ENCODE measurements around the gene AGPAT1. TPM values are rescaled to one million over a fixed set of nuclear protein-coding genes. Genes with fewer than 3 reads are reported as not detected.

AGPAT1 gene
- total and polyA plus RNA-seq, 2 of the 13 experiments (the other 11 are each of a cell fraction or from before 2014, with no cell fraction given), result 51.3 to 139 TPM

DNA sequence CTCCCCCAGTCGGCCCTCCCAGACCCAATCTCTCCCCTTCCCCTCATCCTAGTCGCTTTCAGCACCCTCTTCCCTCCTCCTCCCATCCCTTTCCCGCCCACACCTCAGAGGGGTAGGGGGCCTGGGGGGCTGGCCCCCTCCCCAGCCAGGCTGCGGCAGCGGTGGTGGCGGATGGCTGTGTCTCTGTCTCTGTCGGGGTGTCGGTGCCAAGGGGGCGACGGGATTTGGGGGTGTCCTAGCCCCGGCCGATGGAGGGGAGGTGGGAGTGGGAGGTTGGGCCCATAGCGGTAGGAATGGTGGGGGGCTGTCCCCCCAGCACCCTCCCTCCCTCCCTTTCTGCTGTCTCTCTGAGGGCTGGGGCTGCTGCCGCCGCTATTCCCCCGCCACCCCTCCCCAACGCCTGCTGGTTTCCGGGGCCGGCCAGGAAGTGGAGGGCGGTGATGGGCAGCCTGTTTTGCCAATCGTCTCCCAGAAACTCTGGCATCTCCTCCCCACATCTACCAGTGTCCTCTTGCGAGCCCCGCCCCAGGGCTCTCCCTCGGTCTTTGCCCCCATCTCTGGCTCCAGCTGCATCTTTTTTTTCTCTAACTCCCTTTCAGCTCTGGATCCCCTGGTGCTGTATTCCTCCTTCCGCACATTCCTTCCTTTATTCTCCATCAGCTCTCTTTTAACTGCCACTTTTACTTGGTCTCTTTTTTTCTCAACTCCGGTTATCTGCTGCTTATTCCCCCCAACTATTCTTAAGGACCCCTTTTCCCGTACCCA is at the start of gene AGPAT1 (continued):
- TF ChIP-seq PBX3 (CRISPR knock-in tag; IDR thresholded peaks at IDR 0.05; ENCODE audit: borderline replicate concordance) (peak; percentile 72; the same call in 1 of the 2 replicates), TAF1 (CRISPR knock-in tag; IDR thresholded peaks at IDR 0.05) (peak; percentile 66; the same call in 1 of the 2 replicates), CHD2 (IDR thresholded peaks at IDR 0.05; ENCODE audit: low read depth, low read length) (no peak), ZNF790 (CRISPR knock-in tag; IDR thresholded peaks at IDR 0.05; ENCODE audit: borderline replicate concordance) (no peak), TP53 (CRISPR knock-in tag; conservative IDR thresholded peaks at IDR 0.05) (no peak), NBN (conservative IDR thresholded peaks at IDR 0.05) (no peak), MTA3 (CRISPR knock-in tag; IDR thresholded peaks at IDR 0.05) (no peak), ZNF777 (CRISPR knock-in tag; IDR thresholded peaks at IDR 0.05) (no peak; the same call in 1 of the 2 replicates), NAIF1 (CRISPR knock-in tag; IDR thresholded peaks at IDR 0.05; ENCODE audit: borderline replicate concordance) (no peak), POLR2A (IDR thresholded peaks at IDR 0.05; ENCODE audit: insufficient read depth in 1 of 2, low read depth in 2 of 2, low read length in 2 of 2) (peak; percentile 52 to 88; a peak in 3 of 4 replicates), MTF2 (CRISPR knock-in tag; IDR thresholded peaks at IDR 0.05; ENCODE audit: borderline replicate concordance) (no peak), MTF1 (CRISPR knock-in tag; IDR thresholded peaks at IDR 0.05) (no peak), ZNF512 (CRISPR knock-in tag; IDR thresholded peaks at IDR 0.05) (no peak), PITX1 (CRISPR knock-in tag; IDR thresholded peaks at IDR 0.05) (no peak), BCL6 (CRISPR knock-in tag; IDR thresholded peaks at IDR 0.05) (no peak)
- TF ChIP-seq, protein P1, sequence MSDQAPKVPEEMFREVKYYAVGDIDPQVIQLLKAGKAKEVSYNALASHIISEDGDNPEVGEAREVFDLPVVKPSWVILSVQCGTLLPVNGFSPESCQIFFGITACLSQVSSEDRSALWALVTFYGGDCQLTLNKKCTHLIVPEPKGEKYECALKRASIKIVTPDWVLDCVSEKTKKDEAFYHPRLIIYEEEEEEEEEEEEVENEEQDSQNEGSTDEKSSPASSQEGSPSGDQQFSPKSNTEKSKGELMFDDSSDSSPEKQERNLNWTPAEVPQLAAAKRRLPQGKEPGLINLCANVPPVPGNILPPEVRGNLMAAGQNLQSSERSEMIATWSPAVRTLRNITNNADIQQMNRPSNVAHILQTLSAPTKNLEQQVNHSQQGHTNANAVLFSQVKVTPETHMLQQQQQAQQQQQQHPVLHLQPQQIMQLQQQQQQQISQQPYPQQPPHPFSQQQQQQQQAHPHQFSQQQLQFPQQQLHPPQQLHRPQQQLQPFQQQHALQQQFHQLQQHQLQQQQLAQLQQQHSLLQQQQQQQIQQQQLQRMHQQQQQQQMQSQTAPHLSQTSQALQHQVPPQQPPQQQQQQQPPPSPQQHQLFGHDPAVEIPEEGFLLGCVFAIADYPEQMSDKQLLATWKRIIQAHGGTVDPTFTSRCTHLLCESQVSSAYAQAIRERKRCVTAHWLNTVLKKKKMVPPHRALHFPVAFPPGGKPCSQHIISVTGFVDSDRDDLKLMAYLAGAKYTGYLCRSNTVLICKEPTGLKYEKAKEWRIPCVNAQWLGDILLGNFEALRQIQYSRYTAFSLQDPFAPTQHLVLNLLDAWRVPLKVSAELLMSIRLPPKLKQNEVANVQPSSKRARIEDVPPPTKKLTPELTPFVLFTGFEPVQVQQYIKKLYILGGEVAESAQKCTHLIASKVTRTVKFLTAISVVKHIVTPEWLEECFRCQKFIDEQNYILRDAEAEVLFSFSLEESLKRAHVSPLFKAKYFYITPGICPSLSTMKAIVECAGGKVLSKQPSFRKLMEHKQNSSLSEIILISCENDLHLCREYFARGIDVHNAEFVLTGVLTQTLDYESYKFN (CRISPR knock-in tag; conservative IDR thresholded peaks at IDR 0.05), result peak; percentile 73
- TF ChIP-seq, protein P2, sequence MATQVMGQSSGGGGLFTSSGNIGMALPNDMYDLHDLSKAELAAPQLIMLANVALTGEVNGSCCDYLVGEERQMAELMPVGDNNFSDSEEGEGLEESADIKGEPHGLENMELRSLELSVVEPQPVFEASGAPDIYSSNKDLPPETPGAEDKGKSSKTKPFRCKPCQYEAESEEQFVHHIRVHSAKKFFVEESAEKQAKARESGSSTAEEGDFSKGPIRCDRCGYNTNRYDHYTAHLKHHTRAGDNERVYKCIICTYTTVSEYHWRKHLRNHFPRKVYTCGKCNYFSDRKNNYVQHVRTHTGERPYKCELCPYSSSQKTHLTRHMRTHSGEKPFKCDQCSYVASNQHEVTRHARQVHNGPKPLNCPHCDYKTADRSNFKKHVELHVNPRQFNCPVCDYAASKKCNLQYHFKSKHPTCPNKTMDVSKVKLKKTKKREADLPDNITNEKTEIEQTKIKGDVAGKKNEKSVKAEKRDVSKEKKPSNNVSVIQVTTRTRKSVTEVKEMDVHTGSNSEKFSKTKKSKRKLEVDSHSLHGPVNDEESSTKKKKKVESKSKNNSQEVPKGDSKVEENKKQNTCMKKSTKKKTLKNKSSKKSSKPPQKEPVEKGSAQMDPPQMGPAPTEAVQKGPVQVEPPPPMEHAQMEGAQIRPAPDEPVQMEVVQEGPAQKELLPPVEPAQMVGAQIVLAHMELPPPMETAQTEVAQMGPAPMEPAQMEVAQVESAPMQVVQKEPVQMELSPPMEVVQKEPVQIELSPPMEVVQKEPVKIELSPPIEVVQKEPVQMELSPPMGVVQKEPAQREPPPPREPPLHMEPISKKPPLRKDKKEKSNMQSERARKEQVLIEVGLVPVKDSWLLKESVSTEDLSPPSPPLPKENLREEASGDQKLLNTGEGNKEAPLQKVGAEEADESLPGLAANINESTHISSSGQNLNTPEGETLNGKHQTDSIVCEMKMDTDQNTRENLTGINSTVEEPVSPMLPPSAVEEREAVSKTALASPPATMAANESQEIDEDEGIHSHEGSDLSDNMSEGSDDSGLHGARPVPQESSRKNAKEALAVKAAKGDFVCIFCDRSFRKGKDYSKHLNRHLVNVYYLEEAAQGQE (IDR thresholded peaks at IDR 0.05; ENCODE audit: borderline replicate concordance in 1 of 2, low read depth in 1 of 2, low read length in 2 of 2), result 0 out of 4 replicates have a peak, but pooled peaks of 1 of the 2 experiments have one; percentile 47
- TF ChIP-seq, protein P3, sequence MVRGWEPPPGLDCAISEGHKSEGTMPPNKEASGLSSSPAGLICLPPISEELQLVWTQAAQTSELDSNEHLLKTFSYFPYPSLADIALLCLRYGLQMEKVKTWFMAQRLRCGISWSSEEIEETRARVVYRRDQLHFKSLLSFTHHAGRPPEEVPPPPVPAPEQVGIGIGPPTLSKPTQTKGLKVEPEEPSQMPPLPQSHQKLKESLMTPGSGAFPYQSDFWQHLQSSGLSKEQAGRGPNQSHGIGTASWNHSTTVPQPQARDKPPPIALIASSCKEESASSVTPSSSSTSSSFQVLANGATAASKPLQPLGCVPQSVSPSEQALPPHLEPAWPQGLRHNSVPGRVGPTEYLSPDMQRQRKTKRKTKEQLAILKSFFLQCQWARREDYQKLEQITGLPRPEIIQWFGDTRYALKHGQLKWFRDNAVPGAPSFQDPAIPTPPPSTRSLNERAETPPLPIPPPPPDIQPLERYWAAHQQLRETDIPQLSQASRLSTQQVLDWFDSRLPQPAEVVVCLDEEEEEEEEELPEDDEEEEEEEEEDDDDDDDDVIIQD (CRISPR knock-in tag; IDR thresholded peaks at IDR 0.05; ENCODE audit: low read depth), result no peak; the same call in 1 of the 2 replicates
